A549 (cell line): ENCODE data around the gene CTNNA3. TPM values are rescaled to one million over a fixed set of nuclear protein-coding genes. Genes with fewer than 3 reads are reported as not detected.

Experiments
- ATAC-seq, 2 experiments: fragments of 200-7000 bp in 1 of 2; fragments of >200 bp in 1 of 2; cut with Nextera tagmentation in 1 of 2; cut with Tn5 transposase in 1 of 2; 3 replicates each; pipeline versions ENCODE4 v1.8.0 to v1.9.1; 2018 to 2020; ENCODE audit warnings: mild to moderate bottlenecking in 1 of 2, moderate library complexity in 1 of 2
- CTCF ChIA-PET: fragments of 300-600 bp; sonication (Branson Sonifier 250); formaldehyde crosslinking; extraction: SDS; loops from one replicate; lab custom pipeline; 2021; ENCODE audit warnings: antibody characterized with exemption, inconsistent platforms; lab: Yijun Ruan, JAX
- POLR2A ChIA-PET: fragments of 350-600 bp; formaldehyde crosslinking; extraction: SDS; loops from one replicate; lab custom pipeline; 2021; ENCODE audit warnings: antibody characterized with exemption, inconsistent platforms; lab: Yijun Ruan, JAX
- DNase-seq, 2 experiments: peaks; one replicate each; pipeline versions ENCODE4 v3.0.0 to v3.0.0-alpha.2; 2011 to 2016; ENCODE audit warnings: low read depth in 1 of 2, low spot score in 1 of 2
- FAIRE-seq: peaks from 2 replicates; lab custom pipeline; 2011; peaks lifted over from hg19 to GRCh38; lab: Jason Lieb, UNC
- H3K27ac ChIP-seq, 2 experiments: fragments of >200 bp; sonication (Bioruptor Twin); formaldehyde crosslinking; 3 replicates each; pipeline ENCODE4 v1.5.1; 2016 to 2017
- H3K4me1 ChIP-seq: fragments of >200 bp; sonication (Bioruptor Twin); formaldehyde crosslinking; 3 replicates; pipeline ENCODE4 v1.6.1; 2016
- H3K4me2 ChIP-seq: fragments of >200 bp; sonication (Bioruptor Twin); formaldehyde crosslinking; 3 replicates; pipeline ENCODE4 v1.6.1; 2016
- H3K4me3 ChIP-seq: fragments of >200 bp; sonication (Bioruptor Twin); formaldehyde crosslinking; 3 replicates; pipeline ENCODE4 v1.5.1; 2016
- H3K9me3 ChIP-seq: fragments of >200 bp; sonication (Bioruptor Twin); formaldehyde crosslinking; 3 replicates; pipeline ENCODE4 v1.6.1; 2016
- CBX2 ChIP-seq: fragments of 200-600 bp; sonication (generic); IDR thresholded peaks from 2 replicates; pipeline ENCODE4 v1.6.1; 2016; ENCODE audit warnings: low read depth, mild to moderate bottlenecking, borderline replicate concordance
- CBX8 ChIP-seq: fragments of 200-600 bp; sonication (generic); IDR thresholded peaks from 2 replicates; pipeline ENCODE4 v1.6.1; 2016
- CHD2 ChIP-seq: fragments of 150-350 bp; IDR thresholded peaks from 2 replicates; pipeline ENCODE4 v1.6.1; 2014; ENCODE audit warnings: low read length; ENCODE audit not compliant: partially characterized antibody
- CTCF ChIP-seq: fragments of >200 bp; sonication (Bioruptor Twin); formaldehyde crosslinking; IDR thresholded peaks from 3 replicates; pipeline ENCODE4 v1.5.1; 2016
- ESRRA ChIP-seq: fragments of 150-350 bp; IDR thresholded peaks from 2 replicates; pipeline ENCODE4 v1.6.1; 2014; ENCODE audit warnings: mild to moderate bottlenecking, low read length, borderline replicate concordance
- FOSB ChIP-seq: fragments of 250-450 bp; sonication (Bioruptor Pico); IDR thresholded peaks from 2 replicates; pipeline ENCODE4 v1.5.0; 2020; ENCODE audit warnings: mild to moderate bottlenecking, moderate library complexity
- GATA3 ChIP-seq: IDR thresholded peaks from 2 replicates; pipeline ENCODE4 v1.6.1; 2012; ENCODE audit warnings: borderline replicate concordance
- HES2 ChIP-seq: fragments of >200 bp; sonication (Bioruptor Twin); formaldehyde crosslinking; IDR thresholded peaks from 2 replicates; pipeline ENCODE4 v1.6.1; 2016
- HEYL ChIP-seq: fragments of 250-450 bp; sonication (Bioruptor Pico); IDR thresholded peaks from 2 replicates; pipeline ENCODE4 v1.8.0; 2021; ENCODE audit warnings: mild to moderate bottlenecking, moderate library complexity
- HOXA7 ChIP-seq: fragments of 250-450 bp; sonication (Bioruptor Pico); IDR thresholded peaks from 2 replicates; pipeline ENCODE4 v1.5.0; 2020; ENCODE audit warnings: mild to moderate bottlenecking, moderate library complexity
- HOXB5 ChIP-seq: fragments of 250-450 bp; sonication (Bioruptor Pico); IDR thresholded peaks from 2 replicates; pipeline ENCODE4 v1.5.0; 2020; ENCODE audit warnings: mild to moderate bottlenecking, moderate library complexity
- JUN ChIP-seq, 2 experiments: fragments of >200 bp; sonication (Bioruptor Twin); formaldehyde crosslinking; IDR thresholded peaks; 2 replicates in 1 of 2; 3 replicates in 1 of 2; pipeline ENCODE4 v1.6.1; 2016 to 2017
- JUNB ChIP-seq: fragments of >200 bp; sonication (Bioruptor Twin); formaldehyde crosslinking; IDR thresholded peaks from 2 replicates; pipeline ENCODE4 v1.6.1; 2016
- KDM1A ChIP-seq: fragments of 200-600 bp; sonication (generic); IDR thresholded peaks from 2 replicates; pipeline ENCODE4 v1.6.1; 2016; ENCODE audit warnings: low read depth, mild to moderate bottlenecking
- MAFK ChIP-seq: fragments of 450-650 bp; IDR thresholded peaks from 2 replicates; pipeline ENCODE4 v1.6.1; 2014; ENCODE audit not compliant: partially characterized antibody
- MAX ChIP-seq: IDR thresholded peaks from 2 replicates; pipeline ENCODE4 v1.6.1; 2012
- NPAS2 ChIP-seq: fragments of 250-450 bp; sonication (Bioruptor Pico); IDR thresholded peaks from 2 replicates; pipeline ENCODE4 v1.8.0; 2022; ENCODE audit warnings: mild to moderate bottlenecking, moderate library complexity, borderline replicate concordance
- RCOR1 ChIP-seq: fragments of 150-350 bp; IDR thresholded peaks from 2 replicates; pipeline ENCODE4 v1.6.1; 2014; ENCODE audit warnings: antibody characterized with exemption, low read length, low read depth
- RFX5 ChIP-seq: fragments of 450-650 bp; IDR thresholded peaks from 2 replicates; pipeline ENCODE4 v1.7.1; 2014; ENCODE audit warnings: antibody characterized with exemption, mild to moderate bottlenecking, moderate library complexity
- RNF2 ChIP-seq: fragments of 200-600 bp; sonication (generic); IDR thresholded peaks from 2 replicates; pipeline ENCODE4 v1.6.1; 2016; ENCODE audit warnings: low read depth, mild to moderate bottlenecking, antibody characterized with exemption, moderate library complexity, borderline replicate concordance
- SMC3 ChIP-seq: fragments of >200 bp; sonication (Bioruptor Twin); formaldehyde crosslinking; IDR thresholded peaks from 3 replicates; pipeline ENCODE4 v1.6.1; 2018; ENCODE audit warnings: inconsistent platforms
- ZC3H11A ChIP-seq: fragments of 450-650 bp; IDR thresholded peaks from 2 replicates; pipeline ENCODE4 v1.6.1; 2014; ENCODE audit warnings: antibody characterized with exemption, mild to moderate bottlenecking
- ZNF302 ChIP-seq: fragments of 250-450 bp; sonication (Bioruptor Pico); IDR thresholded peaks from 2 replicates; pipeline ENCODE4 v1.9.0; 2021; ENCODE audit warnings: inconsistent platforms, mild to moderate bottlenecking, moderate library complexity
- WGBS: methylation state at CpG from one replicate; pipeline ENCODE4 v1.1.6; 2017; ENCODE audit errors: missing lambda C conversion rate; 5-methylcytosine and 5-hydroxymethylcytosine counted together
- polyA plus RNA-seq, 4 experiments: library from polyadenylated mRNA; depleted of rRNA in 3 of 4; stranded (reverse); fragments of >200 nt; fragmentation: RNase III in 1 of 4; extraction: RNeasy Plus Mini Kit Qiagen cat#74134 plus additional on column Dnase treatment in 1 of 4; gene quantifications; 2 replicates in 3 of 4; 3 replicates in 1 of 4; pipeline ENCODE4 v1.2.3, GENCODE V29; 2011 to 2017
- TF ChIP-seq, protein P1 (sequence below): fragments of 450-650 bp; IDR thresholded peaks from 2 replicates; pipeline ENCODE4 v1.6.1; 2014; ENCODE audit warnings: antibody characterized with exemption
- TF ChIP-seq, protein P2 (sequence below): IDR thresholded peaks from 2 replicates; pipeline ENCODE4 v1.6.1; 2012; ENCODE audit warnings: low read depth, borderline replicate concordance
- TF ChIP-seq, protein P3 (sequence below): fragments of 250-450 bp; sonication (Bioruptor Pico); IDR thresholded peaks from 2 replicates; pipeline ENCODE4 v1.5.0; 2020; ENCODE audit warnings: low read depth, mild to moderate bottlenecking, moderate library complexity

CTNNA3 gene
- polyA plus RNA-seq, 2 of the 4 experiments (the other 2 are of a cell fraction) = not detected

DNA sequence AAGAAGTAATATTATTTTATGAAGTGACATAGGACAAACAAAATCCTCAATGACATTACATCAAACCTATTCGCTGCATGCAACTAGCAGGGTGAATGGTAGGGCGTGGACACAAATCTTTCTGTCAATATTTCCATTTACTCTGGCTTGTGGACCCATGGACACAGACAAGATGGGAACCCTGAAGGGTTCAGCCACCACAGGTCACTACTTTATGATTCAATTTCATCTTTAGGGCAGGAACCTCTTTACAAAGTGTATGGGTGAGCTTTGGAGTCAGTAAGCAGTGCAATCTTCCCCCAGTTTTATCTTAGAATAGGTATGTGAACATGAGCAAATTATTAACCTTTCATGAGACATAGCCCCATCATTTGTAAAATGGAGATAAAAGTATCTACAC, 1752.5 kb downstream of the CTNNA3 start:
- WGBS = 21% methylated on average over 2 of the region's 2 CpGs
- TF ChIP-seq CTCF = no peak
- no peak for TF ChIP-seq ESRRA
- TF ChIP-seq KDM1A = no peak
- no peak for TF ChIP-seq SMC3
- TF ChIP-seq HEYL (CRISPR knock-in tag) = no peak
- no peak for TF ChIP-seq HOXB5 (CRISPR knock-in tag)
- TF ChIP-seq FOSB = no peak
- TF ChIP-seq NPAS2 = no peak
- no peak for TF ChIP-seq MAFK
- no peak for TF ChIP-seq HES2
- TF ChIP-seq RCOR1 = no peak
- no peak for TF ChIP-seq MAX
- TF ChIP-seq, protein P1, sequence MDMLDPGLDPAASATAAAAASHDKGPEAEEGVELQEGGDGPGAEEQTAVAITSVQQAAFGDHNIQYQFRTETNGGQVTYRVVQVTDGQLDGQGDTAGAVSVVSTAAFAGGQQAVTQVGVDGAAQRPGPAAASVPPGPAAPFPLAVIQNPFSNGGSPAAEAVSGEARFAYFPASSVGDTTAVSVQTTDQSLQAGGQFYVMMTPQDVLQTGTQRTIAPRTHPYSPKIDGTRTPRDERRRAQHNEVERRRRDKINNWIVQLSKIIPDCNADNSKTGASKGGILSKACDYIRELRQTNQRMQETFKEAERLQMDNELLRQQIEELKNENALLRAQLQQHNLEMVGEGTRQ = no peak
- no peak for TF ChIP-seq HOXA7 (CRISPR knock-in tag)
- TF ChIP-seq, protein P2, sequence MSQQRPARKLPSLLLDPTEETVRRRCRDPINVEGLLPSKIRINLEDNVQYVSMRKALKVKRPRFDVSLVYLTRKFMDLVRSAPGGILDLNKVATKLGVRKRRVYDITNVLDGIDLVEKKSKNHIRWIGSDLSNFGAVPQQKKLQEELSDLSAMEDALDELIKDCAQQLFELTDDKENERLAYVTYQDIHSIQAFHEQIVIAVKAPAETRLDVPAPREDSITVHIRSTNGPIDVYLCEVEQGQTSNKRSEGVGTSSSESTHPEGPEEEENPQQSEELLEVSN = no peak
- TF ChIP-seq, protein P3, sequence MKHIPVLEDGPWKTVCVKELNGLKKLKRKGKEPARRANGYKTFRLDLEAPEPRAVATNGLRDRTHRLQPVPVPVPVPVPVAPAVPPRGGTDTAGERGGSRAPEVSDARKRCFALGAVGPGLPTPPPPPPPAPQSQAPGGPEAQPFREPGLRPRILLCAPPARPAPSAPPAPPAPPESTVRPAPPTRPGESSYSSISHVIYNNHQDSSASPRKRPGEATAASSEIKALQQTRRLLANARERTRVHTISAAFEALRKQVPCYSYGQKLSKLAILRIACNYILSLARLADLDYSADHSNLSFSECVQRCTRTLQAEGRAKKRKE (CRISPR knock-in tag) = no peak
- TF ChIP-seq ZNF302 = no peak
- no peak for TF ChIP-seq JUNB
- Histone ChIP-seq H3K4me1 (no peaks in the 10 kb centered on the region), H3K4me2 (no peak overlapping the region), H3K4me3 (no peak overlapping the region), H3K27ac (no peak overlapping the region), H3K9me3 (no peaks in the 10 kb centered on the region)
- POLR2A ChIA-PET = no interaction called here
- ATAC-seq (no peak), FAIRE-seq (no peak), DNase-seq (no peak)
- CTCF ChIA-PET = no interaction called here

DNA sequence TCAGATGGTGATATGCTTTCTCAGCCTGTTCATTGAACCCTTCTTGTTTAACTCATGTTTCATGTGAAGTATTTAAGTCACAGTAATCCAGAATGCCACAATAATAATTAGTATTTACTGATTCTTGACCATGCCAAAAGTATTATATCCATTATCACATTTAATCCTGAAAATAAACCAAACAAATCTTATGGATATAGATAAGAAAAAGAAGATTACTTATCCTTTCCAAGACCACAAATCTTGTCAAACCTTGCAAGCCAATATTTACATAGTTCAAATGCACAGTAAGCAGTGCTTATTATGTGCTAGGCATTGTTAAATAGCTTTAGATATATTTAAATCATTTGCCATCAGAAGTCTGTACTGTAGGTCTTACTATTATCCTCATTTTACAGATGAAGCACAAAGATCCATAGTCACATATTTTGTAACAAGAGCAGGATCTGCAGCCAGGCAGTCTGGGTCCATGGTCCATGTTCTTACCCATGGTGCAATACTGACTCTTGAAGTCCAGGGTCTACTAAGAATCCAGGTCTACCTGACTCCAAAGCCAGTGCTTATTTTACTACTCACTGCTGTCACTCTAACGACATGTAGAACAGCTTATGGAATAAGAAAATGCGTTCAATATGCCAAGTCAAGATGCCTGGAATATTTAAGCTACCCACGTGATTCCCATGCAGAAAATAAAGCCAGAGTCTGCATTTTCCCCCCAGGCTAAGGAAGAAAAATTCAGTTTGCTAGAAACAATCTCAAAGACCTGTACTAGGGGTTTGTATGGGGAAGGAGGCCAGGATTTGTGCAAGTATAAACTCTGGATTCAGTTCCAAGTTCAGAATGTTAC, 1755.0 kb downstream of the CTNNA3 start:
- no peak overlapping the region for H3K27ac ChIP-seq
- DNase-seq (no peak), ATAC-seq (no peak), FAIRE-seq (no peak)
- no peak overlapping the region for H3K4me3 ChIP-seq
- no peaks in the 10 kb centered on the region for H3K4me1 ChIP-seq
- 20% methylated on average over 3 of the region's 3 CpGs for WGBS
- ChIA-PET CTCF (no interaction called here), POLR2A (no interaction called here)
- H3K9me3 ChIP-seq = no peaks in the 10 kb centered on the region
- TF ChIP-seq HOXB5 (CRISPR knock-in tag) = no peak
- TF ChIP-seq RNF2 = no peak
- TF ChIP-seq CHD2 = no peak
- TF ChIP-seq RFX5 = no peak
- TF ChIP-seq CBX8 = no peak
- TF ChIP-seq GATA3 = no peak
- TF ChIP-seq HEYL (CRISPR knock-in tag) = no peak
- TF ChIP-seq, protein P2 = no peak
- no peak for TF ChIP-seq ZC3H11A
- no peak for TF ChIP-seq RCOR1
- no peak for TF ChIP-seq FOSB
- no peak for TF ChIP-seq JUN (IDR thresholded peaks at IDR 0.05)
- no peak for TF ChIP-seq CBX2
- H3K4me2 ChIP-seq = no peak overlapping the region
